22Rv1 (cell line): ENCODE data around the gene GXYLT2.

Experiments used
- CTCF ChIP-seq: fragments of 450-650 bp; IDR thresholded peaks from 2 replicates; pipeline ENCODE4 v1.5.1; 2017; ENCODE audit warnings: mild to moderate bottlenecking
- ZFX ChIP-seq: fragments of 450-650 bp; IDR thresholded peaks from 2 replicates; pipeline ENCODE4 v1.6.1; 2017; ENCODE audit warnings: antibody characterized with exemption, borderline replicate concordance

GRCh38 chr3:72968266-72968664 lies 80.4 kb downstream of the GXYLT2 start:
- no peak for TF ChIP-seq CTCF
- TF ChIP-seq ZFX = no peak
